ENCODE results near the gene TNFAIP8. TPM values are rescaled to one million over a fixed set of nuclear protein-coding genes. Genes with fewer than 3 reads are reported as not detected.
A peak's percentile ranks its signal among the peaks of the same experiment; 100 is the strongest.

TNFAIP8 gene
- total and polyA plus RNA-seq, 7 experiments from 2014 or later: 102 to 285 (median 156) TPM

- Mint-ChIP-seq H3K27ac (peak overlapping the region; percentile 85 to 96 (median 94)), H3K4me1 (peaks cover 73 to 97% (median 94%) of the 10 kb centered on the region in 7 donors), H3K9me3 (no peaks in the 10 kb centered on the region), H3K27me3 (no peaks in the 10 kb centered on the region), H3K4me3 (peak overlapping the region; percentile 51 to 79 (median 69)), H3K36me3 (peaks cover 0 to 33% (median 14%) of the 10 kb centered on the region in 5 donors)
- Histone ChIP-seq H3K4me3 (ENCODE audit: low read length) (no peak overlapping the region), H3K4me1 (ENCODE audit: control insufficient read depth in 2 of 2, insufficient read depth in 2 of 2, low read length in 2 of 2) (peaks cover 78 to 95% of the 10 kb centered on the region in 2 donors), H3K36me3 (ENCODE audit: control insufficient read depth in 2 of 3, insufficient read depth in 3 of 3, low read length in 3 of 3) (peaks cover 0 to 4% (median 0%) of the 10 kb centered on the region in 3 experiments), H3K27me3 (ENCODE audit: control insufficient read depth in 2 of 2, insufficient read depth in 2 of 2, low read length in 2 of 2) (no peaks in the 10 kb centered on the region), H3K27ac (ENCODE audit: low read depth, low read length) (peak overlapping the region; percentile 58), H3K9me3 (ENCODE audit: control insufficient read depth in 2 of 3, low read length in 3 of 3) (no peaks in the 10 kb centered on the region)
- DNase-seq (peak in 2 of 9 donors; percentile 41 to 45), ATAC-seq (peak; percentile 24)
- CTCF ChIA-PET: interaction anchor here (1.0 to 1.2 kb wide), 3 partner anchors 12 to 94 kb away, joined by 3 to 10 read pairs (median 4); no protein-coding TSS in a partner anchor
- POLR2A ChIA-PET: interaction anchor here (0.8 to 21.4 kb wide), 11 partner anchors 9 to 247 kb away, joined by 3 to 466 read pairs (median 4); partner anchors contain the start of genes DMXL1 and TNFAIP8
- intact Hi-C loops (cut with micrococcal nuclease): loop anchor here (1.0 to 5.0 kb wide), 5 partner anchors 8 to 79 kb away; partner anchors contain the start of gene TNFAIP8 (in 1 of the 2)
Observed at GRCh38 chr5:119318256-119318894, 37.4 kb upstream of the TNFAIP8 start.

- Mint-ChIP-seq H3K27ac (peak overlapping the region; percentile 90 to 96 (median 94)), H3K4me3 (peak overlapping the region in 8 of 10 donors; percentile 0 to 79 (median 64)), H3K9me3 (no peaks in the 10 kb centered on the region), H3K36me3 (peaks cover 0 to 31% (median 14%) of the 10 kb centered on the region in 5 donors), H3K27me3 (no peaks in the 10 kb centered on the region), H3K4me1 (peaks cover 68 to 97% (median 91%) of the 10 kb centered on the region in 7 donors)
- ChIA-PET POLR2A (interaction anchor here (1.8 to 21.4 kb wide), 3 partner anchors 10 to 43 kb away, joined by 6 to 466 read pairs (median 11); no protein-coding TSS in a partner anchor), CTCF (no interaction called here)
- peaks cover 78 to 89% of the 10 kb centered on the region in 2 donors for H3K4me1 ChIP-seq (ENCODE audit: control insufficient read depth in 2 of 2, insufficient read depth in 2 of 2, low read length in 2 of 2)
- ATAC-seq (no peak), DNase-seq (no peak)
- H3K9me3 ChIP-seq (ENCODE audit: control insufficient read depth in 2 of 3, low read length in 3 of 3): no peaks in the 10 kb centered on the region
- no peak overlapping the region for H3K4me3 ChIP-seq (ENCODE audit: low read length)
- intact Hi-C loops (cut with micrococcal nuclease): loop anchor here (5.0 kb wide), 2 partner anchors 38 to 78 kb away; partner anchors contain the start of gene TNFAIP8 (in 1 of the 2)
- peak overlapping the region; percentile 52 for H3K27ac ChIP-seq (ENCODE audit: low read depth, low read length)
- peaks cover 0 to 4% (median 0%) of the 10 kb centered on the region in 3 experiments for H3K36me3 ChIP-seq (ENCODE audit: control insufficient read depth in 2 of 3, insufficient read depth in 3 of 3, low read length in 3 of 3)
- no peaks in the 10 kb centered on the region for H3K27me3 ChIP-seq (ENCODE audit: control insufficient read depth in 2 of 2, insufficient read depth in 2 of 2, low read length in 2 of 2)
Observed at GRCh38 chr5:119319401-119319800, 36.4 kb upstream of the TNFAIP8 start.

GRCh38 chr5:119319890-119320289 is 35.9 kb upstream of the TNFAIP8 start:
- intact Hi-C loops (cut with micrococcal nuclease): loop anchor here (5.0 kb wide), 2 partner anchors 37 to 77 kb away; partner anchors contain the start of gene TNFAIP8 (in 1 of the 2)
- ChIA-PET CTCF (no interaction called here), POLR2A (interaction anchor here (0.6 to 21.4 kb wide), 4 partner anchors 10 to 44 kb away, joined by 3 to 466 read pairs (median 4); no protein-coding TSS in a partner anchor)
- DNase-seq (no peak), ATAC-seq (no peak)
- H3K4me3 Mint-ChIP-seq: peak overlapping the region in 8 of 10 donors; percentile 60 to 85 (median 70)
- Histone ChIP-seq H3K27ac (ENCODE audit: low read depth, low read length) (peak overlapping the region; percentile 52), H3K4me1 (ENCODE audit: control insufficient read depth in 2 of 2, insufficient read depth in 2 of 2, low read length in 2 of 2) (peaks cover 75 to 84% of the 10 kb centered on the region in 2 donors), H3K27me3 (ENCODE audit: control insufficient read depth in 2 of 2, insufficient read depth in 2 of 2, low read length in 2 of 2) (no peaks in the 10 kb centered on the region), H3K9me3 (ENCODE audit: control insufficient read depth in 2 of 3, low read length in 3 of 3) (no peaks in the 10 kb centered on the region), H3K4me3 (ENCODE audit: low read length) (no peak overlapping the region), H3K36me3 (ENCODE audit: control insufficient read depth in 2 of 3, insufficient read depth in 3 of 3, low read length in 3 of 3) (peaks cover 0 to 4% (median 0%) of the 10 kb centered on the region in 3 experiments)
- no peaks in the 10 kb centered on the region for H3K9me3 Mint-ChIP-seq
- peak overlapping the region; percentile 90 to 96 (median 94) for H3K27ac Mint-ChIP-seq
- no peaks in the 10 kb centered on the region for H3K27me3 Mint-ChIP-seq
- H3K4me1 Mint-ChIP-seq: peaks cover 63 to 97% (median 91%) of the 10 kb centered on the region in 7 donors
- H3K36me3 Mint-ChIP-seq: peaks cover 0 to 30% (median 14%) of the 10 kb centered on the region in 5 donors

GRCh38 chr5:119321569-119322311 is 34.1 kb upstream of the TNFAIP8 start:
- DNase-seq (no peak), ATAC-seq (peak; percentile 31)
- H3K9me3 Mint-ChIP-seq: no peaks in the 10 kb centered on the region
- Histone ChIP-seq H3K36me3 (ENCODE audit: control insufficient read depth in 2 of 3, insufficient read depth in 3 of 3, low read length in 3 of 3) (peaks cover 0 to under 1% (median 0%) of the 10 kb centered on the region in 3 experiments), H3K27me3 (ENCODE audit: control insufficient read depth in 2 of 2, insufficient read depth in 2 of 2, low read length in 2 of 2) (no peaks in the 10 kb centered on the region), H3K27ac (ENCODE audit: low read depth, low read length) (peak overlapping the region; percentile 62), H3K4me3 (ENCODE audit: low read length) (no peak overlapping the region), H3K9me3 (ENCODE audit: control insufficient read depth in 2 of 3, low read length in 3 of 3) (no peaks in the 10 kb centered on the region), H3K4me1 (ENCODE audit: control insufficient read depth in 2 of 2, insufficient read depth in 2 of 2, low read length in 2 of 2) (peaks cover 71 to 77% of the 10 kb centered on the region in 2 donors)
- intact Hi-C loops (cut with micrococcal nuclease): loop anchor here in 1 of 2 donors (1.0 to 2.0 kb wide), 2 partner anchors 9 to 17 kb away; no protein-coding TSS in a partner anchor
- H3K27me3 Mint-ChIP-seq: no peaks in the 10 kb centered on the region
- CTCF ChIA-PET: interaction anchor here (1.0 to 1.4 kb wide), 4 partner anchors 9 to 143 kb away, joined by 3 to 4 read pairs (median 3); no protein-coding TSS in a partner anchor
- H3K4me3 Mint-ChIP-seq: peak overlapping the region; percentile 37 to 85 (median 70)
- peaks cover 61 to 96% (median 91%) of the 10 kb centered on the region in 7 donors for H3K4me1 Mint-ChIP-seq
- POLR2A ChIA-PET: interaction anchor here (0.7 to 2.3 kb wide), 8 partner anchors 8 to 89 kb away, joined by 3 to 7 read pairs (median 4); partner anchors contain the start of gene TNFAIP8
- peak overlapping the region; percentile 90 to 96 (median 94) for H3K27ac Mint-ChIP-seq
- peaks cover 0 to 35% (median 14%) of the 10 kb centered on the region in 5 donors for H3K36me3 Mint-ChIP-seq

- ATAC-seq (peak; percentile 41), DNase-seq (no peak)
- Mint-ChIP-seq H3K4me3 (peak overlapping the region; percentile 54 to 85 (median 74)), H3K4me1 (peaks cover 62 to 99% (median 93%) of the 10 kb centered on the region in 7 donors), H3K36me3 (peaks cover 0 to 33% (median 14%) of the 10 kb centered on the region in 5 donors), H3K27me3 (no peaks in the 10 kb centered on the region), H3K9me3 (no peaks in the 10 kb centered on the region), H3K27ac (peak overlapping the region; percentile 90 to 96 (median 94))
- Histone ChIP-seq H3K36me3 (ENCODE audit: control insufficient read depth in 2 of 3, insufficient read depth in 3 of 3, low read length in 3 of 3) (no peaks in the 10 kb centered on the region), H3K4me1 (ENCODE audit: control insufficient read depth in 2 of 2, insufficient read depth in 2 of 2, low read length in 2 of 2) (peaks cover 78 to 80% of the 10 kb centered on the region in 2 donors), H3K27ac (ENCODE audit: low read depth, low read length) (peak overlapping the region; percentile 62), H3K9me3 (ENCODE audit: control insufficient read depth in 2 of 3, low read length in 3 of 3) (no peaks in the 10 kb centered on the region), H3K4me3 (ENCODE audit: low read length) (no peak overlapping the region), H3K27me3 (ENCODE audit: control insufficient read depth in 2 of 2, insufficient read depth in 2 of 2, low read length in 2 of 2) (no peaks in the 10 kb centered on the region)
- intact Hi-C loops (cut with micrococcal nuclease): loop anchor here in 1 of 2 donors (1.0 to 2.0 kb wide), 2 partner anchors 8 to 16 kb away; no protein-coding TSS in a partner anchor
- POLR2A ChIA-PET: interaction anchor here (0.7 to 2.3 kb wide), 13 partner anchors 7 to 88 kb away, joined by 3 to 7 read pairs (median 4); partner anchors contain the start of gene TNFAIP8
- CTCF ChIA-PET: interaction anchor here (0.8 to 1.4 kb wide), 4 partner anchors 10 to 90 kb away, joined by 3 to 4 read pairs (median 3); no protein-coding TSS in a partner anchor
Observed at GRCh38 chr5:119322312-119322947, 33.4 kb upstream of the TNFAIP8 start.

Data from naive thymus-derived CD4-positive, alpha-beta T cell (primary cell).